Right atrium auricular region (tissue), 2 donors: ENCODE results near the gene NRXN3. TPM values are rescaled to one million over a fixed set of nuclear protein-coding genes. Genes with fewer than 3 reads are reported as not detected.
"Not testable (repeated sequence)": the region's sequence is repeated elsewhere in the genome, so short reads cannot be mapped to it uniquely, and the experiment has no call there.

ENCODE experiments used
- DNase-seq: peaks from one replicate; pipeline ENCODE4 v3.0.0-alpha.2; 2019; ENCODE audit warnings: low spot score
- H3K27ac ChIP-seq, 2 donors: fragments of 200-600 bp; sonication (generic); 1 replicate in 1 of 2; 2 replicates in 1 of 2; pipeline ENCODE4 v1.5.1; 2016 to 2019
- H3K27me3 ChIP-seq, 2 donors: fragments of 200-600 bp; sonication (generic); one replicate each; pipeline versions ENCODE4 v1.5.1 to v1.6.0; 2017 to 2019
- H3K36me3 ChIP-seq: fragments of 200-600 bp; sonication (generic); one replicate; pipeline ENCODE4 v1.5.1; 2016
- H3K4me1 ChIP-seq, 2 donors: fragments of 200-600 bp; sonication (generic); one replicate each; pipeline versions ENCODE4 v1.5.1 to v1.6.0; 2017 to 2019
- H3K4me3 ChIP-seq, 2 donors: fragments of 200-600 bp; sonication (generic); 1 replicate in 1 of 2; 2 replicates in 1 of 2; pipeline ENCODE4 v1.5.1; 2017 to 2019; ENCODE audit warnings: mild to moderate bottlenecking in 1 of 2, moderate library complexity in 1 of 2
- H3K9me3 ChIP-seq, 2 donors: fragments of 200-600 bp; sonication (generic); one replicate each; pipeline ENCODE4 v1.5.1; 2019
- total RNA-seq, 2 donors: library from RNA; depleted of rRNA; stranded (reverse); fragments of >200 nt; gene quantifications; one replicate each; pipeline ENCODE4 v1.1.0, GENCODE V29; 2016
- TF ChIP-seq, protein P1 (sequence below), 2 donors: fragments of 200-600 bp; sonication (generic); IDR thresholded peaks; one replicate each; pipeline ENCODE4 v1.5.1; 2019; ENCODE audit warnings: antibody characterized with exemption in 2 of 2

NRXN3 gene
- total RNA-seq, 2 donors from 2014 or later: 2.0 to 2.3 TPM

DNA sequence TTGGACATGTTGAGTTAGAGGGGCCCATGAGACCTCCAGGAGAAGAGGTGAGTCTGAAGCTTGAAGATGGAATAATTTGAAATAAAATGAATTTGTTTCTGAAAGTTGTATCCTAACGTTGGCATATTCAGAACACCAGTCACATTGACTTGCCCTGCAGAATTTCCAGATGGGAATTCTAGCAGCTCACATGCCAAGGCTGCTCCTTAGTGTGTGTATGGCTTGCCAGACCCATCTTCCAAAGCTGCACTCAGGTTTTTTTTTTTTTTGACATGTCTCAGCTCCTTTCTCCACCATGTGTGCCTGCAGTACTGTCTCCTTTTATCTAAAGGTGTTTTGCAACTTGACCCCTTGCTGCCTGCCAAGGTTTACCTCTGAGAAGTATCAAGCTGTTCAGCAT is 261.9 kb downstream of the NRXN3 start:
- Histone ChIP-seq H3K27ac (no peak overlapping the region), H3K36me3 (no peaks in the 10 kb centered on the region), H3K9me3 (no peaks in the 10 kb centered on the region), H3K4me1 (no peaks in the 10 kb centered on the region), H3K27me3 (no peaks in the 10 kb centered on the region), H3K4me3 (no peak overlapping the region)
- DNase-seq: no peak
- TF ChIP-seq, protein P1, sequence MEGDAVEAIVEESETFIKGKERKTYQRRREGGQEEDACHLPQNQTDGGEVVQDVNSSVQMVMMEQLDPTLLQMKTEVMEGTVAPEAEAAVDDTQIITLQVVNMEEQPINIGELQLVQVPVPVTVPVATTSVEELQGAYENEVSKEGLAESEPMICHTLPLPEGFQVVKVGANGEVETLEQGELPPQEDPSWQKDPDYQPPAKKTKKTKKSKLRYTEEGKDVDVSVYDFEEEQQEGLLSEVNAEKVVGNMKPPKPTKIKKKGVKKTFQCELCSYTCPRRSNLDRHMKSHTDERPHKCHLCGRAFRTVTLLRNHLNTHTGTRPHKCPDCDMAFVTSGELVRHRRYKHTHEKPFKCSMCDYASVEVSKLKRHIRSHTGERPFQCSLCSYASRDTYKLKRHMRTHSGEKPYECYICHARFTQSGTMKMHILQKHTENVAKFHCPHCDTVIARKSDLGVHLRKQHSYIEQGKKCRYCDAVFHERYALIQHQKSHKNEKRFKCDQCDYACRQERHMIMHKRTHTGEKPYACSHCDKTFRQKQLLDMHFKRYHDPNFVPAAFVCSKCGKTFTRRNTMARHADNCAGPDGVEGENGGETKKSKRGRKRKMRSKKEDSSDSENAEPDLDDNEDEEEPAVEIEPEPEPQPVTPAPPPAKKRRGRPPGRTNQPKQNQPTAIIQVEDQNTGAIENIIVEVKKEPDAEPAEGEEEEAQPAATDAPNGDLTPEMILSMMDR (IDR thresholded peaks at IDR 0.05): no peak

DNA sequence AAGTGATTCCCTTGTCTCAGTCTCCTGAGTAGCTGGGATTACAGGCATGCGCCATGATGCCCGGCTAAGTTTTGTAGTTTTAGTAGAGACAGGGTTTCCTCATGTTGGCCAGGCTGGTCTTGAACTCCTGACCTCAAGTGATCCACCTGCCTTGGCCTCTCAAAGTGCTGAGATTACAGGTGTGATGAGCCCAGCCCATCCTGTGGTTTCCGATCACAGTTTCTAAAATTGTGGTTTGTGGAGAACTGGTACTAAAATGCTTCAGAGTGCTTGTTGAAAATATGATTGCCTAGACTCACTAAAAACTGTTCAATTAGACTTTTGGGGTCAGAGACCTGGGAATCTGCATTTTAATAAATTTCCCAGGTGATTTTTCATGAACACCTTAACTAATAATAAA is 267.3 kb downstream of the NRXN3 start:
- not testable (repeated sequence) for H3K4me3 ChIP-seq, H3K4me1 ChIP-seq, H3K27me3 ChIP-seq, H3K36me3 ChIP-seq, DNase-seq, H3K27ac ChIP-seq, H3K9me3 ChIP-seq

DNA sequence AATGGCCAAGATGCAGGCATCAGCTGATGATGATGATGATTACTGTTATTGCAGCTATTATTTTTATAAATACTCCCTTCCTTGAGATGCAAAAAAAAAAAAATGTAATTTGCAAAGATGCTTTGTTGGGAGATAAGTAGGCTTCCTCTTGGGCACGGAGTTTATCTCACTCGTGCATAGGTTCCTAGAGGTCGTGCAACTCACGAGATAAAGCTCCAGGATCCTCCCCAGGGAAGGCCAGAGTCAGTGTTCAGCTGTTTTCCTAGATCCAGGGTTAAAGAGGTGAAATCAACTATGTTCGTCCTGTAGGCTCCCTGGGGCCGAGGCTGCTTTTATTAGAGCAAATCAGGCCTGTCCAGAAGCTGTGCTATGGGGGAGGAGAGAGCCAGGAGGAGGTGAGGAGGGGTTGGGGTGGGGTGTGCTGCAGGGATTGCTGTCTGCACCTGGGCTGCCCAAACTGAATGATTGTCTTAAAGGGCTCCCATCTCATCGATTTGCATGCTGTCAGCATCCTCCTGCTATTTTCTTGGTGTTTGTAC is 270.3 kb downstream of the NRXN3 start:
- TF ChIP-seq, protein P1 (IDR thresholded peaks at IDR 0.05): no peak
- H3K9me3 ChIP-seq: no peaks in the 10 kb centered on the region
- no peaks in the 10 kb centered on the region for H3K27me3 ChIP-seq
- H3K4me3 ChIP-seq: no peak overlapping the region
- no peak for DNase-seq
- no peak overlapping the region for H3K27ac ChIP-seq
- H3K36me3 ChIP-seq: no peaks in the 10 kb centered on the region
- no peaks in the 10 kb centered on the region for H3K4me1 ChIP-seq

DNA sequence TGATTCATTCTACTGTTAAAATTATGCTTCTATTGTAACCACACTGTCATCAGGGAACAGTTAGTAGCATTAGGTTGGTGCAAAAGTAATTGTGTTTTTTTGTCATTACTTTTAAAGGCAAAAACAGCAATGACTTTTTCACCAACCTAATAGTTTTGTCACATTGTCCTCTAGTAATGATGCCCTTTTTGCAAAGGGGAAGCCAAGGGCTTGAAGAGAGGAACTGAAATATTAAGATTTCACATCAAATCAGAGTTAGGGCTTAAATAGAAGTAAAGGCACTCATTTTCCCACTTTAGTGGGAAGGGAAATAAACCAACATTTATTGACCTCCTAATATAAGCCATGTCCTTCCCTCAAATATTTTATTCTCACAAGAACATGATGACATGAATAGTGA is 273.7 kb downstream of the NRXN3 start:
- no peaks in the 10 kb centered on the region for H3K27me3 ChIP-seq
- TF ChIP-seq, protein P1 (IDR thresholded peaks at IDR 0.05): no peak

DNA sequence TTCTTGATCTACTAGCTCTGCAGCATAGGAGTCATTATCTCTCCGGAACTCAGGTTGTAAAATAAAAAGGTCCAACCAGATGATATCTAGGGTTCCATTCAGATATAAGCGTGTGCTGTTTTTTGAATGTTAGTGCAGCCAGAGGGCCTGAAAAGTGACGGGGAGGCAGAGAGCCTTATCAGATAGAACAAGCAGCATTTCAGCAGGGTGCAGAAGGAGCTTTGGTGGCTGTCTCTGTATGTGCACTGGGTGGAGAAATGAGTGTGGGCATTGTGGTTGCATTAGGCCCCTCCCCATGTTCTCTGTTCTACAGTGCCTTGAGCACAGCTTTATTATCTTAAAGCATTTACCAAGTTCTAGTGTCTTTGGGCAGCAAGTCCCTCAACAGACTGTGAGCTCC is 275.1 kb downstream of the NRXN3 start:
- TF ChIP-seq, protein P1 (IDR thresholded peaks at IDR 0.05): no peak
- Histone ChIP-seq H3K9me3 (no peaks in the 10 kb centered on the region), H3K4me1 (no peaks in the 10 kb centered on the region), H3K27ac (no peak overlapping the region), H3K4me3 (no peak overlapping the region), H3K36me3 (no peaks in the 10 kb centered on the region), H3K27me3 (no peaks in the 10 kb centered on the region)
- no peak for DNase-seq

More for the DNA sequence above, 273.7 kb downstream of the NRXN3 start:
- Histone ChIP-seq H3K9me3 (no peaks in the 10 kb centered on the region), H3K36me3 (no peaks in the 10 kb centered on the region), H3K4me1 (no peaks in the 10 kb centered on the region), H3K4me3 (no peak overlapping the region), H3K27ac (no peak overlapping the region)
- DNase-seq: no peak

DNA sequence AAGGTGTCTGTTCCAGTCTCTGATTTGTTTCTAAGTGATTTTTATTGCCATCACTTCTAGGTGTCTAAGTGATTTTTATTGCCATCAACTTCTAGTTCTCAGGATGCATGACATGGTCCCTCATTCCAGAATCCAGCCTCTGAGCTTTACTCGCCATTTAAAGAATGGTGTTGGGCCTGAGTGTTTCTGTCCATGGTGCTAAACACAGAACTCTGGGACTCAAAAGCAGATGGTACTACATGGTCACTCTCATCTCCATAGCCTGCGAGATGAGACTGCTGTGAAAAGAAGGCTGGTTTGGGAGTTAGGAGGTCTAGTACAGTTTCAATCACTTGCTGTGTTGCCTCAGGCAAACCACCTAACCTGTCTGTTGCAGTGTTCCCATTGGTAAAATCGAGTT is 276.6 kb downstream of the NRXN3 start:
- no peaks in the 10 kb centered on the region for H3K4me1 ChIP-seq
- H3K27ac ChIP-seq: no peak overlapping the region
- no peaks in the 10 kb centered on the region for H3K27me3 ChIP-seq
- H3K4me3 ChIP-seq: no peak overlapping the region
- H3K36me3 ChIP-seq: no peaks in the 10 kb centered on the region
- DNase-seq: no peak
- no peaks in the 10 kb centered on the region for H3K9me3 ChIP-seq
- TF ChIP-seq, protein P1 (IDR thresholded peaks at IDR 0.05): no peak
